HG02588 (cell line): Measurements from ENCODE around the gene SIK3.
A peak's percentile ranks its signal among the peaks of the same experiment; 100 is the strongest.

Experiments
- ATAC-seq: cut with Tn5 transposase; IDR thresholded peaks from one replicate; pipeline ENCODE4 v1.9.1; 2021; ENCODE audit warnings: mild to moderate bottlenecking, moderate library complexity; ENCODE audit not compliant: unreplicated experiment

SIK3 gene

DNA sequence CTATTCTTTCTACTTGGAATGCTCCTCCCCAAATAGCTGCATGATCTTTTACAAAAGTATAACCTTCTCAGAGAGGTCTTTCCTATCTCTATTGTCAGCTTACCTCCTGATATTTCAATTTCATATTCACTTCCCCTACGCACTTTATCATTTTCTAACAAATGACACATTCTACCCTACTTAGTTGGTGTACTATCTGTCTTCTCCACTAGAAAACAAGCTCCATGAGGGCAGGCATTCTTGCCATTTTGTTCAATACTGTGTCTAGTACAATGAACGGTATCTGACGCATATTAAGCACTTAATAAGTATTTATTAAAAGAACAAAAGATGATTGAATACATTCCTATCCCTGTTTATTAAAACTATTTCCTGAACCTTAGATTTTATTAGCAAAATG, 164.3 kb downstream of the SIK3 start:
- ATAC-seq: no peak

DNA sequence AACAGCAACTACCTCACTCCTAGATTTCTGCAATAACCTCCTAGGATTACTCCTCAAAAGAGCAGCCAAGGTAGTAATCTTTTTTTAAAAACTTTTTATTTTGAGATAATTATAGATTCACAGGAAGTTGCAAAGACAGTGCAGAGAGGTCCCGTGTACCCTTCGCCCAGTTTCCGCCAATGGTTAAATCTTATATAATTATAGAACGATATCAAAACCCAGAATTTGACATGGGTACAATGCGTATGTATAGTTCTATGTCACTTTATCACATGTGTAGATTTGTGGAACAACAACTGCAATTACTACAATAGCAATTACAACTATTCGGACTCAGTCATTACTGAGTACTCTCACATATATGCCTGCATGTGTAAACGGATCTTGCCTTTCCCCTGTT, 166.0 kb downstream of the SIK3 start:
- ATAC-seq: no peak

DNA sequence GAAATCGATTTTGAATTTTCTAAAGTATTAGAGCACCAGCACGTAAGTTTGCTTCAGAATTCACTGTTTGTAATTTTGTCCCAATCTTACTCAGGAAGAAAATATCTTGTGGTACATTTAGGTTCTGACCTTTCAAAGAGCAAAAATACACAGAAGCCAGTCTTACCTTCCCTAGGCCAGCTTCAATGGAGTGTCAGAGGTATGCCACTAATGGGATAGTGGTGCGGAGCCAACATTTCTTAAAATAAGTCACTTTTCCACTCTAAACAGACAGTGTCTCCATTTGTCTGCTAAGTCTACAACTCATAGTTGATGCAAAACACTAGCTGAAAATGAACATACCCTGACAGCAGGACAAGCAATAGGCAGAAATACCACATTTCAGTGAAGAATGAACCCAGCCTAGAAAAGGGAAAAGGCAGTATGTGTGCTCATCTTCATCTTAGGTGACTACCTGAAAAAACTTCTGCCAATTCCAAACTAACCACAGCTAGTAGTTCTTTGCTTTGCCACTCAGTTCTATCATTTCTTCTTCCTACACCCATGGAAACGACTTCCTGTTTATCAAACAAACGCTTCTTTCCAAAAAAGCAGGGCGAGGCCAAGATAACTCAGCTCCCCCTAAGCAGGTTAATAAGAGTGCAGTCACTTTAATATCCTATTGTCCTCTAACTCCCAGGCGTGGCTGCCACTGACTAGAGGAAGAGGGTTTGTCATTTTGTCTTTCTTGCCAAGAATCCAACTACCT, 166.8 kb downstream of the SIK3 start:
- ATAC-seq: no peak

DNA sequence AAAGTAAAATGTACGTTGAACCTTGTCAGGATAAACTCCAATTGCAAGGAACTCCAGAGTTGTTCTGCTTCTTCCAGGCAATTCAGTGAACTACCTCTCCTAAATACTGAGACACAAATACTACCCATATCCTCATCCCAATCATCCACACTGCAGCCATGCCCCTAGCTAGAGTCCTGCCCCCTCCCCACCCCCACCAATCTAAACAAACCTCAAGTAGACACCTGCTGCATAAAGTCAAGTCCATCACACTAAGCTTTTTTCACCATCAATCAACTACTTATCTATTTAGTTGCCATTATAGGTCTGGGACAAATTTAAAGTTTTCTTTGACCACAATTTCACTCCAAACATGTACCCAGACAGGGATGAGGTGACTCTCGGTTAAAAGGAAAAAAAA, 167.6 kb downstream of the SIK3 start:
- ATAC-seq: no peak

DNA sequence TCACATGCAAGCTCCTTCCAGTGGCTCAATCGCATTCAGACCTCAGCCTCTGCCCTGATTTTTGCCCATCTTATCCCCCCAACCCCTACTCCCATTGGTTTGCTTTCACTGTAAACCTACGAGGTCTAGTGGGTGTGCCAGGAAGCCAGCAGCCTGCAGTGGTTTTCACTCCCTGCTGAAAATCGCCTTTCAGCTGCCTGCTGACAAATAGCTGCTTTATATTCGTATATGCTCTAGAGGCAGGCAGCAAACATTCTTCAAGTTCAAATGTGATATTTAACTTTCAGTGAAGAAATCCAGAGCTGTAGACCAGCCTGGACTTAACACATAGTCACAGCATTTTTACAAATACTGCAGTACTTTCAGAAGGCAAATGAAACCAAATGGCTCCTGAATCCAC, 168.1 kb downstream of the SIK3 start:
- ATAC-seq: no peak

DNA sequence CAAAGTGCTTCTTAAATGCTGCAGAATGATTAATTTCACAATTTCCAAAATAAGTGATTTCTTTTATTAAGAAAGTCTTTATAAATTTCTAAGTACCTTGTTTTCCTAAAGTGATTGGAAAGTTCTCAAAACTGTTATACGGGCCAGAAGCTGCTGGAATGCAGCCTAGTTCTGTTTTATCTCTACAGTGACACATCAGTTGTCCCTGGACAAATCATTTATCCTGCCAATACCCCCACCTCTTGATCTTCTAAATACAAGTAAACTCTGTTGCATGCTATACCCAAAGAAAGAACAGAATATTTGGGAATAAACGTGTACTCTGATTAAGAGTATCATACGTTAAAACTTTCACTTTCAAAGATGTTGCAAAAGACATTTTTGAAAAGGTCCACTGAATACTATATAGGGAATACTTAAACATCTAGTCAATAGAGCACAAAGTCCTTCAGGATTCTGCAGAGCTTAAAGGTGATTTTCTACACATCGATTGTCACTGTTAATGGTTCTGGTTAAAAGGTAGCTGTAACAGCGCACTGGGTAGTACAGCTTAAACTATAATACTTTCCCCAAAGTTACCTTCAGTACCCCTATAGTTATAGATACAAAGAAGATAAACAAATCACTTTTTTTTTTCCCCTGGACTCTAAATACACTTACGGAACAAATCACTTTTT, 168.7 kb downstream of the SIK3 start:
- no peak for ATAC-seq

DNA sequence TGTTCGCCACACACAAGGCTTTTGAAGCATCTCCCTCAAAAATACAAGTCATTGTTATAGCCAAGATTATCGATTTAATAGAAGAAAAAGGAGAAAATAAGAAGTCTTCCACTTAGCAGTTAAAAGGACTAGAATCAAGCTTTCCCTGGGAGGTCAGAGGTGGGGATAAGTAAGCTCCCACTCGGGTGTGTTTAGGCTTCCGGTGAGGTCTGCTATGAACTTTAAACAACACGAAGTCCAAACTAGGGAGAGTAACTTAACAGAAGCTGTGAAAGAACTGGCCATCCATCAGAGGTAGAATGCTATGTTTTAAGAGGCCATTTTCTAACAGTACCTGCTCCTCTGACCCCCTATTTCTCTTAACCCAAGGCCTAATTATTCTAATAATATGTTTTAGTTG, 169.4 kb downstream of the SIK3 start:
- no peak for ATAC-seq

DNA sequence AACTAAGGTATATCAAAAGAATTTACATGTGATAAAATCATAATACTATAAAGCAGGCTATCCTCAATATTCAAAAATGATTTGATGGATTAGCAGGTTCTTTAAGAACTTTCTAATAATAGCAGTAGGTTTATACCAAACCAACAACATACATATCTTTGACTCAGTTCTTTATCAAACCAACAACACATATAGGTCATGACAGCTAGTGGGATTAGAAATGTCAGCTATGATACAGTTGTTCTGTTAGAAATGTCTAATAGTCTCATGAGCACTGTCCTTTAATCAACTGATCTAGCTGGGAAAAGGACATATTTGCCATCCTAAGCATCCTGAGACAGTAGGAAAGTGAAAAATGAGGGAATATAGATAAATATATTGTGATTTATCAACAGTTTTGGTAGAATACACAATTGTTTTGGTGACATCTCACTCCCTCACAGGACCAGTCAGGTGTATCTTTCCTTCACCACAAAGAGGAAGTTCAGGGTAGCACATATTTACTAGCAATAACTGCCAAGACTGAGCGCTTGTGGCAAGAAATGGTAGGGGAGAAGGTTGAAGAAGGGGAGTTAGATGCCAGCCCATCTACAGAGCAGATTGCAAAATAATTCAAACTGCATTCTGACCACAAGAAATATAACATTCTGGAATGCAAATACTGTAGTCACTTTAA, 170.0 kb downstream of the SIK3 start:
- peak; percentile 62 for ATAC-seq

DNA sequence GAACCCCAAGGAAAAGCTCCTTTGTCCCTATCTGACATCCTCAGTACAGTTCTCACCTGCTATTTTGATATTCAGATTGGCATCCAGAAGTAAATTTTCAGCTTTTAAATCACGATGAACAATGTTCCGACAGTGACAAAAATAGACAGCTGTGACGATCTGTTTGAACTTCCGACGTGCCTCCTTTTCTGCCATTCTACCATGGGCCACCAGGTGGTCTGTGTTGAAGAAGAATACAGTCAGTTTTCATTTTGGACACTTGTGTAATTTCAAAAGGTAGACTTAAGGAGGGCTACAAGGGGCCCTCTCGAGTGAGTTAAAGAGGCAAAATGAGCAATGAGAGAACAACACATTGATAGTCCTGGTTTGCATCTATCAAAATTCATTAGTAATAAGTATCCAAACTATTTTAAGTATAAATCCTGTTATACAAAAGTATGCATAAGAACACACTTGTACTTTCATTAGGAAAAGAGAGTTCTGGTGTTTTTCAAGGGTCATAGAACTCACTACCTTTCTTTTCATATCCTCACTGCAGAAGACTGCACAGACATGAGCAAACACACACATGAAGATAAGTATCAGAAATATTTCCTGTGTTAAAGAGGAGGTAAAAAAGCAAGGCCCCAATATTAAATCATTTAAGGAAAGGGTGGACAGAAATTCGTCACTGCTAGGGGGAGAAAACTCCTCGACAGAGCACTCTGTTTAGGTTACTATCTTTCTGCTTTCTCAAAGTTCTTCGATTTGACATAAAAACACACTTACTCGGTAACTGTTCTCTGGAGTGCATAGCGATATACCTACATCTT, 170.9 kb downstream of the SIK3 start:
- no peak for ATAC-seq

DNA sequence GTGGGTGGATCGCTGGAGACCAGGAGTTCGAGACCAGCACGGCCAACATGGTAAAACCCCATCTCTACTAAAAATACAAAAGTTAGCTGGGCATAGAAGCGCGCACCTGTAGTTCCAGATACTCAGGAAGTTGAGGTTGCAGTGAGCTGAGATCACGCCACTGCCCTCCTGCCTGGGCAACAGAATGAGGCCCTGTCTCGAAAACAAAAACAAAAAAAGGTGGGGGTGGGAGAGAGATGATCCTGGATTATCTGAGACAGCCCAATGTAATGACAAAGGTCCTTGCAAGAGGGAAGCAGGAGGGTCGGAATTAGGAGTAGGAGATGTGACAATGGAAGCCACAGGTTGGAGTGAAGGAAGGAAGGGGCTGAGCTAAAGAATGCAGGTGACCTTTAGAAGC, 173.2 kb downstream of the SIK3 start:
- no peak for ATAC-seq

DNA sequence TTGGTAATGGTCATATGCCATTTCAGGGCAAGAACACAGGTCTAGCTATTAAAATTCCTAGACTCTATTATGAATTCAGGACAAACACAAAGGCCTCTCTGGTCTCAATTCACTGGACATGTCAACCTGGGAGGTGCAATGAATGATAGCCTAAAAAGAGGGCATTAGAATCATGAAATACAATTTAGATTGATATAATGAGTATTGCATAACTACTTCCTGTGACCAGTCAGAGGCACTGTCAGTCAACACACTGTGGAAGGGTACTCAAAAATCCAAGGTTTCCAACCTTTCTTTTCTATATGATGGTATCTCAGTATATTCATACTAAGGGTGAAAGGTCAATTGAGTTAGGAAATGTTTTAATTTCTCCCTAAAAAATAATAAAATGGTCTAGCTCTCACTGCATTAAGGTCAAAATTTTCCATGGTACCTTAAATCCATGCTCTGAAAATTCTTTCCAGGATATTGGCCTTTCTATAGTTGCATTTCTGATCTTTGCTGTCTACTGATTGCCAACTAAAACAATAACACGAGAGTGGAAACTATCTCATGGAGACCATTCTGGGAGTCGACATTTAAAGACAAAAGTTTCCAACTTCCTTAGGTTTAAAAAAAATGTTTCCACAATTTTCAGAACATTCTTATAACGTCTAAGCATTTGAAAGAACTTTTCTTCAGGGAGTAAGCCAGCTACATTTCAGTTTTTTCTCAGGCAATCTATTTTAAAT, 179.1 kb downstream of the SIK3 start:
- no peak for ATAC-seq

DNA sequence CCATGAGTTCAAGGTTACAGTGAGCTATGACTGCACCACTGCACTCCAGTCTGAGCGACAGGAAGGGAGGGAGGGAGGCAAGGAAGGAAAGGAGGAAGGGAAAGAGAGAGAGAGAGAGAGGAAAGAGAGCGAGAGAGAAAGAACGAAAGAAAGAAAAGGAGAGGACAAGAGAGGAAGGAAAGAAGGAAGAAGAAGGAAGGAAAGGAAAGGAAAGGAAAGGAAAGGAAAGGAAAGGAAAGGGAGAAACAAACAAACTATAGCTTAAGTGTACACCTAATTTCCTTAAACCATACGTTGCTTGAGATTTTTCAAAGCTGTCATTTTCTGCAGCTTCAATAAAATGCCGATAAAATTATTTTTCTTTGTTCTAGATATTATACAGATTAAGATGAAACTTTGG, 180.6 kb downstream of the SIK3 start:
- no peak for ATAC-seq

DNA sequence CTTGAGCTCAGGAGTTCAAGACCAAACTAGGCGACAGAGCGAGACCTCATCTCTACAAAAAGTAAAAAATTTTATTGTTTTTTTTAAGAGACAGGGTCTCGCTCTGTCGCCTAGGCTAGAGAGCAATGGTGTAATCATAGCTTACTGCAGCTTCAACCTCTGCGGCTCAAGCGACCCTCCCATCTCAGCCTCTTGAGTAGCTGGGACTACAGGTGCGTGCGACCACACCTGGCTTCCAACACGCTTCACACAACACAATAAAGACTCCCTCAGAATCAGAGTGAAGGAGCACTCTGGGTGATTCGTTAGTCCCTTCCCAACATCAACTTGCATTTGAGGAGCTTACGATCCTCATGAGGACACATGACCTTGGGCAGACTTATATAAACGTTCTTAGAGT, 181.3 kb downstream of the SIK3 start:
- ATAC-seq: no peak

DNA sequence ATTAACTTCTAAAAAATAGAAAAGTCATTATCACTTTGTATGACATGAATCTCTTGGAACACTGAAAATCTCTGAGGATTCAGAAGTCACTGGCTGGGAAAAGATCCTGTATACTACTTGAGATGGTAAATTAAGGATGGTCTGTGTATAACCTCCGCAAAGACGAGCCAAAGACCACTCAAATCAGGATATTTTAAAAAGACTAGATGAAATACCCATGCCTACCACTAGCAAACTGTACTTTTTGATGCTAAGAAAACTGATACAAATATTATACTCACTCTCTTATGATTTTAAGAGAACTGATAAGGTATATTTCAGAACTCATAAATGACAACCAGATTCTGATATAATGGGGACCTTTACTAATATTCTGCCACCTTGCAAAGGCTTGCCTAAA, 182.2 kb downstream of the SIK3 start:
- ATAC-seq: no peak

DNA sequence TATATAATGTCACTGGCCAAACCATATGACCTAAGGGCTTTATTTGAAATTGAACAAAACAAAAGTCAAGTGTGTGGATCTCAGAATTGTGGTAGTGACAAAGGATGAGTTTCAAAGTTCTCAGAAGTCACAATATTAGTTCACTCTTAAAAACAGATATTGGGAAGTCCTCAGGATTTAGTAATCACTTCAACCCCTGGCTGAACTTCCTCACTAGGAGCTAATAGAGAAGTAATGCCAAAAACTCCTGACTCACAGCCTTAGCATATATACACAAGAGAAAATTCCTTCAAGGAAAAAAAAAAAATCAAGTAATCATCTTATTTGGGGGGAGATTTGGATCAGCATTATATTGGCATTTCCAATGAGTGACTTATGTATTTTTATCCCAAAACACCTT, 185.2 kb downstream of the SIK3 start:
- no peak for ATAC-seq

DNA sequence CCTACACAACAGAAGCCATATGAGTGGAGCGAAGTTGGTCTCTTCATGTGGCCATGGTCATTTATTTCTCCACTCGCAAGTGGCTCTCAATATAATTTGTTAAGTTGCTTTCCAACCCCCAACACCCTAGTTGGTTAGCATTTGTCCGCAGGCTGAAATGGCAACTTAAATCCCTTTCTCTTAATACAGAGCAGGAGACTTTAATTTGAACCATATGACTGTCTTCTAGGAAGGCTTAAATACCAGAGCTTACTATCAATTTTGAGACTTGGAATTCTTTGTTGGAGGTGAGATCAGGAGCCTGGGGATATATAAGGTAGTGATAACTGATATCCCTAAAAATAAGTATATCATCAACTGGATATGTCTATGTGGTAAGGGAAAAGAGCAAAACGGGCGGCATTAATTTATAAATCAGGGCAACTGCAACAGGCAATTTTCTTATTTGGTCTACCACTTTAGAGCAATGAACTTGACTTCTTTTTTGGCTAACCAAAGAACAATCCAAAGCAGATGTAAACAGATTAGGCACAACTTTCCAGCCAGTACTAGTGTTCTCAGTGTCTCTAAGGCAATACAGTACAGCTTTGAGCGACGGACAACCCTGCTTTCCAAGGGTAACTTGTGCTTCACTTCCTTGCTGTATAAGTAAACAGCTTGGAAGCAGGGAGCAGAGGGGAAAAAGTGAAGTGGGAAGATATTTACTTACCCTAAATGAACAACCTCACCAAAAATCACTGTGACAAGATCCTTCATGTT, 186.1 kb downstream of the SIK3 start:
- no peak for ATAC-seq

DNA sequence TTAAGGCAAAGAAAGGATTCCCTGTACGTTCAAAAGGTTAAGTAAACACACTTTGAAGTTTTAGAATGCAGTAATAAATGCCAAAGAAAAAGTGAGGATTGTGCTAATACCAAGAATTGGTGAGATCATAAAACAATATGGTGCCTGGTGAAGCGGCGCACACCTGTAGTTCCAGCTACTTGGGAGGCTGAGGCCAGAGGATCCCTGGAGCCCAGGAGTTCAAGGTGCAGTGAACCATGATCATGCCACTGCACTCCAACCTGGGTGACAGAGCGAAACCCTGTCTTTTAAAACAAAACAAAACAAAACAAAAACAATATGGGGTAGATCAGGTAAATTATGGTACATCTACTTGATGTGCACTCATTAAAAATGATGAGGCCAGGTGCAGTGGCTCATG, 187.4 kb downstream of the SIK3 start:
- no peak for ATAC-seq

DNA sequence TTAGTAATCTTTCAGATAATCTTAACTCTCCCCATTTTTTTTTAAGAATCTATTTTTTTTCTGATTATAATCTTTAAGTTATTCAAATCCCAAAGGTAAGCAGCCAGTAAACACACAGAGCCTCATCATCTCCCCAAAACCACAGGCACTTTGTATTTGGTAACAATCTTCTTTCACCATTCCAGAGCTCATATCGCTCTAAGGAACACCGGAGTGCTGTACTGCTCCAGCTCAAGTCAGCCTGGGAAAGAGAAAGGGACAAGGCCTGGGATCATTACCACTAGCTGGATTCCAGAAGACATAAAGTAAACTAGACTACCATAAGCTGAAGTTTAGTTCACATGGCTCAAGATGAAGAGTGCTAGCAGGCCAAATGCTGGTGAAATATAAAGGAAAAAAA, 187.8 kb downstream of the SIK3 start:
- ATAC-seq: no peak

DNA sequence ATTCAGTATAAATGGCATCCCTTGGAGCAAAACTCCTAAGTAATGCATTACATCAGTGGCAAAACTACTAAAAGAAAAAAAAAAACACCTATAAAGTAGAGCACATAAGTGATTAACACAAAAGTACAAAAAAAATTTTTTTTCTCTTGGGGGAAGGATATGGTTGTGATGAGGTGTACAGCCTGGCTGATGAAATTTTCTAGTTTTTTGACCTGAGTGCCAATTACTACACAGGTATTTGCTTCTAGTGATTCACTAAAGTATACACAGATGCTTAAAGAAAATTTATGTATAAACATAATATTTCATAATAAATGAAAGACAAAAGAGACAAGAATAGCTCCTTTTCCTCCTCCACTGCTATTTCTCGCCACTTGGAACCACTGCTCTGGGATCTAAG, 189.0 kb downstream of the SIK3 start:
- ATAC-seq: no peak

DNA sequence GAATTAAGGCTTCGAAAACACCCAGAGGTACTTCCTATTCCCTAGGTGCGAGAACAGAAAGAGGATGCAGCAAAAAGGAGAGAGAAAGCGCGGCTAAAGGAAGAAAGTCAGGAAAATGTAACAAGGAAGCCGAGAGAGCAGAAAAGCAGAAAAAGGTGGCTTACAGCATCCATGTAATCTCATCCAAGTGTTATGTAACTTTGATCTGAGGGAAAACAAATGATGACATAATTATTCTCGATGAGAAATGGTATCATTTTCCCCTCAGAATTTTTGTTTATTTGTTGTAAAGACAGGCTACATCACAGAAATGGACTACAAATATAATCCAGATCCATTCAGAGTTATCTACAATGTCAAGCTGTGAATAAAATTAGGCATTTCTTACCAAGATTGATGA, 191.7 kb downstream of the SIK3 start:
- no peak for ATAC-seq
